OCI-LY3 (cell line): ENCODE data around the gene ACOT11.

Experiments
- EZH2phosphoT487 ChIP-seq: fragments of 200-600 bp; shearing (Covaris generic); IDR thresholded peaks from 2 replicates; pipeline ENCODE4 v1.6.1; 2018; ENCODE audit warnings: antibody characterized with exemption, mixed run types, low read depth
- TF ChIP-seq, protein P1 (sequence below): fragments of 200-600, 300-600 bp; sonication (generic); IDR thresholded peaks from 2 replicates; pipeline ENCODE4 v1.5.1; 2014; ENCODE audit warnings: antibody characterized with exemption, low read length, low read depth

DNA sequence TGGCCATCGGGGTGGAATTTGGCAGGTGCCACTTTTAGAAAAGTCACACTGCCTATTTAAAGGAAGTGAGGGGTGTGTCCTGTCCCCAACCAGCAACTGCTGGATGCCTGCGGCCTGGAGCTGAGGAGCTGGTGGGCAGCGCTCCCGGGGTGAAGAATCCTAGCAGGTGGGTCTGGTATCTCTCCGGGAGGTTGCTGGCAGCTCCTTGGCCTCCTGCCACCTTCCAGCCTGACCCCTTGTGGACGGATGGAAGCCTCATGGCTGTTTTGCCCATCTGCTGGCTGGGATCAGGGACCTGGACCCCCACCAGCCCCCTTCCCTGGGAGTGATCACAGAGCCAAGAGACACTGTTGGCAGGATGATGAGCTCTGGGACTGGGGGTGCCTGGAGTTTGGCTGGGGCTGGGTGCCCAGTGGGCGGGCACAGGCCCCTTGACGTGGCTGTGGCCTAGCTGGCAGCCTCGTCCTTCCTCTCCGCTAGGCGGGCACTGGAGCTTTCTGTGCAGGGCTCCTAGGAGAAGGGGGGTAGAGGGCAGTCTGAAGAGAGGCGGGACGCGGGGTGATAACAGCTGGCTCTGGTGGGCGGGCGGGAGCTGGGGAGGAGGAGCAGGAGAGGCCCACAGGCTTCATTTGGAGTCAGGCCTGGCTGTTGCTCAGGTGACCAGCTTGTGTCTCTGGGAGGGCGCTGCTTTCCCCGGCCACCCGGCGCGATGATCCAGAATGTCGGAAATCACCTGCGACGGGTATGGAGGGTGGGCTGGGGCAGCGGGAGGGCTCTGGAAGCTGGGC is at the start of gene ACOT11:
- TF ChIP-seq, protein P1, sequence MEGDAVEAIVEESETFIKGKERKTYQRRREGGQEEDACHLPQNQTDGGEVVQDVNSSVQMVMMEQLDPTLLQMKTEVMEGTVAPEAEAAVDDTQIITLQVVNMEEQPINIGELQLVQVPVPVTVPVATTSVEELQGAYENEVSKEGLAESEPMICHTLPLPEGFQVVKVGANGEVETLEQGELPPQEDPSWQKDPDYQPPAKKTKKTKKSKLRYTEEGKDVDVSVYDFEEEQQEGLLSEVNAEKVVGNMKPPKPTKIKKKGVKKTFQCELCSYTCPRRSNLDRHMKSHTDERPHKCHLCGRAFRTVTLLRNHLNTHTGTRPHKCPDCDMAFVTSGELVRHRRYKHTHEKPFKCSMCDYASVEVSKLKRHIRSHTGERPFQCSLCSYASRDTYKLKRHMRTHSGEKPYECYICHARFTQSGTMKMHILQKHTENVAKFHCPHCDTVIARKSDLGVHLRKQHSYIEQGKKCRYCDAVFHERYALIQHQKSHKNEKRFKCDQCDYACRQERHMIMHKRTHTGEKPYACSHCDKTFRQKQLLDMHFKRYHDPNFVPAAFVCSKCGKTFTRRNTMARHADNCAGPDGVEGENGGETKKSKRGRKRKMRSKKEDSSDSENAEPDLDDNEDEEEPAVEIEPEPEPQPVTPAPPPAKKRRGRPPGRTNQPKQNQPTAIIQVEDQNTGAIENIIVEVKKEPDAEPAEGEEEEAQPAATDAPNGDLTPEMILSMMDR: no peak
- no peak for TF ChIP-seq EZH2phosphoT487
